HG03280 (cell line): Measurements from ENCODE around the gene CDH23.

Experiments
- ATAC-seq: cut with Tn5 transposase; IDR thresholded peaks from one replicate; pipeline ENCODE4 v1.9.1; 2021; ENCODE audit warnings: mild to moderate bottlenecking, moderate library complexity; ENCODE audit not compliant: unreplicated experiment

The CDH23 gene

GRCh38 chr10:71648254-71648932, 251.7 kb downstream of the CDH23 start:
- ATAC-seq = no peak

- ATAC-seq = no peak
Observed at GRCh38 chr10:71648933-71649320, 252.2 kb downstream of the CDH23 start.

GRCh38 chr10:71649631-71650030, 252.9 kb downstream of the CDH23 start:
- no peak for ATAC-seq

GRCh38 chr10:71650397-71650796, 253.7 kb downstream of the CDH23 start:
- no peak for ATAC-seq

- no peak for ATAC-seq
Observed at GRCh38 chr10:71651428-71651827, 254.7 kb downstream of the CDH23 start.

- ATAC-seq = no peak
Observed at GRCh38 chr10:71651928-71652327, 255.2 kb downstream of the CDH23 start.

- ATAC-seq = no peak
Observed at GRCh38 chr10:71653044-71653443, 256.3 kb downstream of the CDH23 start.

- ATAC-seq = no peak
Observed at GRCh38 chr10:71656220-71656619, 259.5 kb downstream of the CDH23 start.

- ATAC-seq = no peak
Observed at GRCh38 chr10:71657604-71658466, 261.1 kb downstream of the CDH23 start.

GRCh38 chr10:71658467-71658745, 261.7 kb downstream of the CDH23 start:
- no peak for ATAC-seq

GRCh38 chr10:71659111-71659634, 262.5 kb downstream of the CDH23 start:
- ATAC-seq = no peak

- no peak for ATAC-seq
Observed at GRCh38 chr10:71659737-71660136, 263.0 kb downstream of the CDH23 start.

GRCh38 chr10:71660313-71660712, 263.6 kb downstream of the CDH23 start:
- ATAC-seq = no peak

- ATAC-seq = no peak
Observed at GRCh38 chr10:71661060-71661622, 264.4 kb downstream of the CDH23 start.

- no peak for ATAC-seq
Observed at GRCh38 chr10:71661779-71662336, 265.1 kb downstream of the CDH23 start.

- no peak for ATAC-seq
Observed at GRCh38 chr10:71663311-71663710, 266.6 kb downstream of the CDH23 start.

GRCh38 chr10:71664585-71664984, 267.9 kb downstream of the CDH23 start:
- ATAC-seq = no peak

- no peak for ATAC-seq
Observed at GRCh38 chr10:71665456-71665855, 268.7 kb downstream of the CDH23 start.

- no peak for ATAC-seq
Observed at GRCh38 chr10:71666639-71667386, 270.1 kb downstream of the CDH23 start.

GRCh38 chr10:71667387-71667752, 270.6 kb downstream of the CDH23 start:
- no peak for ATAC-seq
